ENCODE measurements around the gene GSTA4.

GSTA4 gene

GRCh38 chr6:53005663-53006250 lies 10.7 kb upstream of the GSTA4 start:
- H3F3A ChIP-seq (ENCODE audit: insufficient read depth, low read length), result no peaks in the 10 kb centered on the region
- no peak overlapping the region for H3K4me3 ChIP-seq (ENCODE audit: low read depth, low read length, poor library complexity, severe bottlenecking)
- no peaks in the 10 kb centered on the region for H3K27me3 ChIP-seq (ENCODE audit: insufficient read depth, low read length)
- no peak overlapping the region for H3K4me2 ChIP-seq (ENCODE audit: low read length)
- H3K36me3 ChIP-seq (ENCODE audit: insufficient read depth, low read length), result no peaks in the 10 kb centered on the region
- H3K4me1 ChIP-seq (ENCODE audit: insufficient read depth, low read length, severe bottlenecking), result no peaks in the 10 kb centered on the region
- H3K9me2 ChIP-seq (ENCODE audit: low read depth, low read length), result no peaks in the 10 kb centered on the region
- TF ChIP-seq CTCF (IDR thresholded peaks at IDR 0.05; ENCODE audit: low read length), result no peak
- no peak for TF ChIP-seq EZH2 (IDR thresholded peaks at IDR 0.05; ENCODE audit: borderline replicate concordance, low read length)
- H3K9ac ChIP-seq (ENCODE audit: low read length), result no peak overlapping the region
- H4K20me1 ChIP-seq (ENCODE audit: insufficient read depth, low read length), result no peaks in the 10 kb centered on the region
- no peaks in the 10 kb centered on the region for H3K79me2 ChIP-seq (ENCODE audit: insufficient read depth, low read length)
- H2AFZ ChIP-seq (ENCODE audit: low read length), result no peak overlapping the region
- H3K27ac ChIP-seq (ENCODE audit: low read depth, low read length, poor library complexity, severe bottlenecking), result no peak overlapping the region
- no peaks in the 10 kb centered on the region for H3K9me3 ChIP-seq (ENCODE audit: low read length)

- Histone ChIP-seq H4K20me1 (ENCODE audit: insufficient read depth, low read length) (no peaks in the 10 kb centered on the region), H3K4me3 (ENCODE audit: low read depth, low read length, poor library complexity, severe bottlenecking) (no peak overlapping the region), H3K36me3 (ENCODE audit: insufficient read depth, low read length) (no peaks in the 10 kb centered on the region), H3F3A (ENCODE audit: insufficient read depth, low read length) (peaks cover 4% of the 10 kb centered on the region; the same call in 1 of the 2 replicates), H3K27ac (ENCODE audit: low read depth, low read length, poor library complexity, severe bottlenecking) (no peak overlapping the region), H3K4me1 (ENCODE audit: insufficient read depth, low read length, severe bottlenecking) (peaks cover 13% of the 10 kb centered on the region), H3K27me3 (ENCODE audit: insufficient read depth, low read length) (no peaks in the 10 kb centered on the region; the same call in 1 of the 2 replicates), H3K79me2 (ENCODE audit: insufficient read depth, low read length) (no peaks in the 10 kb centered on the region), H3K9me2 (ENCODE audit: low read depth, low read length) (no peaks in the 10 kb centered on the region), H3K9me3 (ENCODE audit: low read length) (no peaks in the 10 kb centered on the region), H3K9ac (ENCODE audit: low read length) (no peak overlapping the region), H3K4me2 (ENCODE audit: low read length) (no peak overlapping the region), H2AFZ (ENCODE audit: low read length) (no peak overlapping the region)
- TF ChIP-seq CTCF (IDR thresholded peaks at IDR 0.05; ENCODE audit: low read length), result no peak
- no peak for TF ChIP-seq EZH2 (IDR thresholded peaks at IDR 0.05; ENCODE audit: borderline replicate concordance, low read length)
Observed at GRCh38 chr6:52999456-52999855, 4.4 kb upstream of the GSTA4 start.

DNA sequence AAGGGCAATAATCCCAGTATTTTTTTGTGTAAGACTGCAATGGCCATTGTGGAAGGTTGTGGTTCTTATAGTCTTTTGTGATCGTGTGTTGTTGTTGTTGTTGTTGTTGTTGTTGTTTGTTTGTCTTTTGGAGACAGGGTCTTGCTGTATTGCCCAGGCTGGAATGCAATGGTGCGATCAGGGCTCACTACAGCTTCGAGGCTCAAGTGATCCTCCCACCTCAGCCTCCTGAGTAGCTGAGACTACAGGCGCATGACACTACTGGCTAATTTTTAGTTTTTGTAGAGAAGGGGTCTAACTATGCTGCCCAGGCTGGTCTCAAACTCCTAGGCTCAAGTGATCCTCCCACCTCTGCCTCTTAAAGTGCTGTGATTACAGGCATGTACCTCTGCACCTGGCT lies 3.5 kb upstream of the GSTA4 start:
- Histone ChIP-seq H3K9me2 (ENCODE audit: low read depth, low read length) (no peaks in the 10 kb centered on the region), H3K27me3 (ENCODE audit: insufficient read depth, low read length) (no peaks in the 10 kb centered on the region; the same call in 1 of the 2 replicates), H3K4me3 (ENCODE audit: low read depth, low read length, poor library complexity, severe bottlenecking) (no peak overlapping the region)

More for the DNA sequence above, 3.5 kb upstream of the GSTA4 start:
- peaks cover 4% of the 10 kb centered on the region; the same call in 1 of the 2 replicates for H3F3A ChIP-seq (ENCODE audit: insufficient read depth, low read length)
- H3K9ac ChIP-seq (ENCODE audit: low read length), result no peak overlapping the region
- H3K27ac ChIP-seq (ENCODE audit: low read depth, low read length, poor library complexity, severe bottlenecking), result no peak overlapping the region
- peaks cover 21% of the 10 kb centered on the region for H3K4me1 ChIP-seq (ENCODE audit: insufficient read depth, low read length, severe bottlenecking)
- no peak for TF ChIP-seq CTCF (IDR thresholded peaks at IDR 0.05; ENCODE audit: low read length)
- no peak for TF ChIP-seq EZH2 (IDR thresholded peaks at IDR 0.05; ENCODE audit: borderline replicate concordance, low read length)
- H3K4me2 ChIP-seq (ENCODE audit: low read length), result no peak overlapping the region
- H3K36me3 ChIP-seq (ENCODE audit: insufficient read depth, low read length), result no peaks in the 10 kb centered on the region
- no peaks in the 10 kb centered on the region for H3K79me2 ChIP-seq (ENCODE audit: insufficient read depth, low read length)
- no peak overlapping the region for H2AFZ ChIP-seq (ENCODE audit: low read length)
- no peaks in the 10 kb centered on the region for H3K9me3 ChIP-seq (ENCODE audit: low read length)
- H4K20me1 ChIP-seq (ENCODE audit: insufficient read depth, low read length), result no peaks in the 10 kb centered on the region
